HepG2 (cell line): ENCODE results near the gene PCYT2. TPM values are rescaled to one million over a fixed set of nuclear protein-coding genes. Genes with fewer than 3 reads are reported as not detected.

Experiments
- CHCHD3 ChIP-seq: sonication (generic); formaldehyde crosslinking; IDR thresholded peaks from 2 replicates; pipeline ENCODE4 v1.8.0; 2022; ENCODE audit warnings: mild to moderate bottlenecking, missing genetic modification reagents, moderate library complexity
- FOXM1 ChIP-seq: sonication (generic); formaldehyde crosslinking; IDR thresholded peaks from 2 replicates; pipeline ENCODE4 v1.5.0; 2020; ENCODE audit warnings: missing genetic modification reagents
- HMGA1 ChIP-seq: sonication (generic); formaldehyde crosslinking; conservative IDR thresholded peaks from 2 replicates; pipeline ENCODE4 v1.4.0; 2020; ENCODE audit warnings: missing genetic modification reagents
- NFE2 ChIP-seq: sonication (generic); formaldehyde crosslinking; IDR thresholded peaks from 2 replicates; pipeline ENCODE4 v1.4.0; 2020; ENCODE audit warnings: missing genetic modification reagents
- NFKB2 ChIP-seq: sonication (generic); formaldehyde crosslinking; IDR thresholded peaks from 2 replicates; pipeline ENCODE4 v1.4.0; 2020; ENCODE audit warnings: missing genetic modification reagents, borderline replicate concordance
- POLR2AphosphoS5 ChIP-seq: IDR thresholded peaks from 2 replicates; pipeline ENCODE4 v1.6.1; 2012; ENCODE audit warnings: low read depth, low read length
- RXRA ChIP-seq: sonication (generic); formaldehyde crosslinking; IDR thresholded peaks from 2 replicates; pipeline ENCODE4 v1.5.1; 2020; ENCODE audit warnings: missing genetic modification reagents
- TSC22D2 ChIP-seq: sonication (generic); formaldehyde crosslinking; IDR thresholded peaks from 2 replicates; pipeline ENCODE4 v1.5.1; 2020; ENCODE audit warnings: missing genetic modification reagents, mild to moderate bottlenecking, borderline replicate concordance
- YEATS4 ChIP-seq: sonication (generic); formaldehyde crosslinking; IDR thresholded peaks from 2 replicates; pipeline ENCODE4 v1.4.0; 2020; ENCODE audit warnings: missing genetic modification reagents, borderline replicate concordance
- ZKSCAN5 ChIP-seq: sonication (generic); formaldehyde crosslinking; IDR thresholded peaks from 2 replicates; pipeline ENCODE4 v1.5.1; 2020; ENCODE audit warnings: mild to moderate bottlenecking, missing genetic modification reagents
- ZNF20 ChIP-seq: sonication (generic); formaldehyde crosslinking; IDR thresholded peaks from 2 replicates; pipeline ENCODE4 v1.4.0; 2020; ENCODE audit warnings: mild to moderate bottlenecking, moderate library complexity, missing genetic modification reagents
- ZNF225 ChIP-seq: sonication (generic); formaldehyde crosslinking; IDR thresholded peaks from 2 replicates; pipeline ENCODE4 v1.4.0; 2020; ENCODE audit warnings: mild to moderate bottlenecking, missing genetic modification reagents
- ZNF713 ChIP-seq: sonication (generic); formaldehyde crosslinking; IDR thresholded peaks from 2 replicates; pipeline ENCODE4 v1.4.0; 2020; ENCODE audit warnings: mild to moderate bottlenecking, missing genetic modification reagents
- ZNF776 ChIP-seq: sonication (generic); formaldehyde crosslinking; IDR thresholded peaks from 2 replicates; pipeline ENCODE4 v1.4.0; 2020; ENCODE audit warnings: mild to moderate bottlenecking, missing genetic modification reagents
- ZNF850 ChIP-seq: sonication (generic); formaldehyde crosslinking; conservative IDR thresholded peaks from 2 replicates; pipeline ENCODE4 v1.9.0; 2021; ENCODE audit warnings: mild to moderate bottlenecking, missing genetic modification reagents
- polyA plus RNA-seq, 8 experiments: library from polyadenylated mRNA; depleted of rRNA in 3 of 8; stranded (reverse) in 7 of 8; unstranded in 1 of 8; fragments of >200 nt; fragmentation: Illumina TruSeq in 4 of 8; extraction: Trizol in 4 of 8; gene quantifications; 2 replicates each; pipeline versions ENCODE4 v1.2.1 to v1.2.3, GENCODE V29; 2011 to 2016; ENCODE audit warnings: low read depth in 4 of 8, missing spikeins in 1 of 8, mixed read lengths in 1 of 8; ENCODE audit not compliant: insufficient read depth in 1 of 8
- total RNA-seq, 5 experiments: library from RNA; depleted of rRNA; stranded (reverse); fragments of >200 nt; fragmentation: Illumina TruSeq; extraction: Trizol; gene quantifications; 2 replicates each; pipeline ENCODE4 v1.2.3, GENCODE V29; 2016; ENCODE audit warnings: low read depth in 1 of 5
- TF ChIP-seq, protein P1 (sequence below): IDR thresholded peaks from 2 replicates; pipeline ENCODE4 v1.6.1; 2018; ENCODE audit warnings: missing genetic modification reagents, mild to moderate bottlenecking, missing compliant biosample characterization
- TF ChIP-seq, protein P2 (sequence below): sonication (generic); formaldehyde crosslinking; IDR thresholded peaks from 2 replicates; pipeline ENCODE4 v1.8.0; 2022; ENCODE audit warnings: mild to moderate bottlenecking, missing genetic modification reagents, moderate library complexity
- TF ChIP-seq, protein P3 (sequence below): sonication (generic); formaldehyde crosslinking; IDR thresholded peaks from 2 replicates; pipeline ENCODE4 v1.4.0; 2020; ENCODE audit warnings: missing genetic modification reagents, borderline replicate concordance
- TF ChIP-seq, protein P4 (sequence below): sonication (generic); formaldehyde crosslinking; IDR thresholded peaks from 2 replicates; pipeline ENCODE4 v1.4.0; 2020; ENCODE audit warnings: missing genetic modification reagents
- TF ChIP-seq, protein P5 (sequence below): fragments of 450-650 bp; IDR thresholded peaks from 2 replicates; pipeline ENCODE4 v1.6.1; 2017

PCYT2 gene
- total and polyA plus RNA-seq, 2 of the 13 experiments (the other 11 are each of a cell fraction or from before 2014, with no cell fraction given), result 147 to 297 TPM

DNA sequence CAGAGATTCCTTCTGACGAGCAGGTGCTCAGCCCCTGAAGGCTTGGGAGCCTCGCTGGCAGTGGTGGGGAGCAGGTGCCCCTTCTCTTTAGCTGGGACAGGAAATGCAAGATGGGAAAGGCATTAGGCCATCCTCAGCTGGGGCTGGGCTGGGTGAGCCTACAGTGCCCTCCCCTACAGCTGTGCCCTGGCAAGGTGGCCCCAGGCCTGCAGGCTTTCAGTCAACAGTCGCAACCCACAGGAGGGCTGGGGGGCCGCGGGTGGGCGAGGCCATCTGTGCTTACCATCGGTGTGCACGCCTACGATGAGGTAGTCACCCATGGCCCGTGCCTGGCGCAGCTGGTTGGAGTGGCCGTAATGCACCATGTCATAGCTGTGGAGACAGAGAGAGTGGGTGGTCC lies 2.0 kb downstream of the PCYT2 start (continued):
- TF ChIP-seq, protein P1, sequence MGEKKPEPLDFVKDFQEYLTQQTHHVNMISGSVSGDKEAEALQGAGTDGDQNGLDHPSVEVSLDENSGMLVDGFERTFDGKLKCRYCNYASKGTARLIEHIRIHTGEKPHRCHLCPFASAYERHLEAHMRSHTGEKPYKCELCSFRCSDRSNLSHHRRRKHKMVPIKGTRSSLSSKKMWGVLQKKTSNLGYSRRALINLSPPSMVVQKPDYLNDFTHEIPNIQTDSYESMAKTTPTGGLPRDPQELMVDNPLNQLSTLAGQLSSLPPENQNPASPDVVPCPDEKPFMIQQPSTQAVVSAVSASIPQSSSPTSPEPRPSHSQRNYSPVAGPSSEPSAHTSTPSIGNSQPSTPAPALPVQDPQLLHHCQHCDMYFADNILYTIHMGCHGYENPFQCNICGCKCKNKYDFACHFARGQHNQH (CRISPR knock-in tag), result no peak; the same call in 1 of the 2 replicates
- TF ChIP-seq, protein P2, sequence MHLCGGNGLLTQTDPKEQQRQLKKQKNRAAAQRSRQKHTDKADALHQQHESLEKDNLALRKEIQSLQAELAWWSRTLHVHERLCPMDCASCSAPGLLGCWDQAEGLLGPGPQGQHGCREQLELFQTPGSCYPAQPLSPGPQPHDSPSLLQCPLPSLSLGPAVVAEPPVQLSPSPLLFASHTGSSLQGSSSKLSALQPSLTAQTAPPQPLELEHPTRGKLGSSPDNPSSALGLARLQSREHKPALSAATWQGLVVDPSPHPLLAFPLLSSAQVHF (CRISPR knock-in tag), result no peak
- TF ChIP-seq YEATS4 (CRISPR knock-in tag) (no peak), TSC22D2 (CRISPR knock-in tag) (no peak), ZNF225 (CRISPR knock-in tag) (no peak), ZNF713 (CRISPR knock-in tag) (no peak), FOXM1 (no peak), HMGA1 (CRISPR knock-in tag) (no peak), ZNF20 (no peak), NFE2 (no peak), RXRA (no peak), CHCHD3 (CRISPR knock-in tag) (no peak), ZKSCAN5 (CRISPR knock-in tag) (no peak), ZNF776 (CRISPR knock-in tag) (no peak), POLR2AphosphoS5 (no peak; the same call in 1 of the 2 replicates), NFKB2 (no peak), ZNF850 (no peak)
- TF ChIP-seq, protein P3, sequence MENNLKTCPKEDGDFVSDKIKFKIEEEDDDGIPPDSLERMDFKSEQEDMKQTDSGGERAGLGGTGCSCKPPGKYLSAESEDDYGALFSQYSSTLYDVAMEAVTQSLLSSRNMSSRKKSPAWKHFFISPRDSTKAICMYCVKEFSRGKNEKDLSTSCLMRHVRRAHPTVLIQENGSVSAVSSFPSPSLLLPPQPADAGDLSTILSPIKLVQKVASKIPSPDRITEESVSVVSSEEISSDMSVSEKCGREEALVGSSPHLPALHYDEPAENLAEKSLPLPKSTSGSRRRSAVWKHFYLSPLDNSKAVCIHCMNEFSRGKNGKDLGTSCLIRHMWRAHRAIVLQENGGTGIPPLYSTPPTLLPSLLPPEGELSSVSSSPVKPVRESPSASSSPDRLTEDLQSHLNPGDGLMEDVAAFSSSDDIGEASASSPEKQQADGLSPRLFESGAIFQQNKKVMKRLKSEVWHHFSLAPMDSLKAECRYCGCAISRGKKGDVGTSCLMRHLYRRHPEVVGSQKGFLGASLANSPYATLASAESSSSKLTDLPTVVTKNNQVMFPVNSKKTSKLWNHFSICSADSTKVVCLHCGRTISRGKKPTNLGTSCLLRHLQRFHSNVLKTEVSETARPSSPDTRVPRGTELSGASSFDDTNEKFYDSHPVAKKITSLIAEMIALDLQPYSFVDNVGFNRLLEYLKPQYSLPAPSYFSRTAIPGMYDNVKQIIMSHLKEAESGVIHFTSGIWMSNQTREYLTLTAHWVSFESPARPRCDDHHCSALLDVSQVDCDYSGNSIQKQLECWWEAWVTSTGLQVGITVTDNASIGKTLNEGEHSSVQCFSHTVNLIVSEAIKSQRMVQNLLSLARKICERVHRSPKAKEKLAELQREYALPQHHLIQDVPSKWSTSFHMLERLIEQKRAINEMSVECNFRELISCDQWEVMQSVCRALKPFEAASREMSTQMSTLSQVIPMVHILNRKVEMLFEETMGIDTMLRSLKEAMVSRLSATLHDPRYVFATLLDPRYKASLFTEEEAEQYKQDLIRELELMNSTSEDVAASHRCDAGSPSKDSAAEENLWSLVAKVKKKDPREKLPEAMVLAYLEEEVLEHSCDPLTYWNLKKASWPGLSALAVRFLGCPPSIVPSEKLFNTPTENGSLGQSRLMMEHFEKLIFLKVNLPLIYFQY (CRISPR knock-in tag), result no peak
- TF ChIP-seq, protein P4, sequence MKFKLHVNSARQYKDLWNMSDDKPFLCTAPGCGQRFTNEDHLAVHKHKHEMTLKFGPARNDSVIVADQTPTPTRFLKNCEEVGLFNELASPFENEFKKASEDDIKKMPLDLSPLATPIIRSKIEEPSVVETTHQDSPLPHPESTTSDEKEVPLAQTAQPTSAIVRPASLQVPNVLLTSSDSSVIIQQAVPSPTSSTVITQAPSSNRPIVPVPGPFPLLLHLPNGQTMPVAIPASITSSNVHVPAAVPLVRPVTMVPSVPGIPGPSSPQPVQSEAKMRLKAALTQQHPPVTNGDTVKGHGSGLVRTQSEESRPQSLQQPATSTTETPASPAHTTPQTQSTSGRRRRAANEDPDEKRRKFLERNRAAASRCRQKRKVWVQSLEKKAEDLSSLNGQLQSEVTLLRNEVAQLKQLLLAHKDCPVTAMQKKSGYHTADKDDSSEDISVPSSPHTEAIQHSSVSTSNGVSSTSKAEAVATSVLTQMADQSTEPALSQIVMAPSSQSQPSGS, result no peak
- TF ChIP-seq, protein P5, sequence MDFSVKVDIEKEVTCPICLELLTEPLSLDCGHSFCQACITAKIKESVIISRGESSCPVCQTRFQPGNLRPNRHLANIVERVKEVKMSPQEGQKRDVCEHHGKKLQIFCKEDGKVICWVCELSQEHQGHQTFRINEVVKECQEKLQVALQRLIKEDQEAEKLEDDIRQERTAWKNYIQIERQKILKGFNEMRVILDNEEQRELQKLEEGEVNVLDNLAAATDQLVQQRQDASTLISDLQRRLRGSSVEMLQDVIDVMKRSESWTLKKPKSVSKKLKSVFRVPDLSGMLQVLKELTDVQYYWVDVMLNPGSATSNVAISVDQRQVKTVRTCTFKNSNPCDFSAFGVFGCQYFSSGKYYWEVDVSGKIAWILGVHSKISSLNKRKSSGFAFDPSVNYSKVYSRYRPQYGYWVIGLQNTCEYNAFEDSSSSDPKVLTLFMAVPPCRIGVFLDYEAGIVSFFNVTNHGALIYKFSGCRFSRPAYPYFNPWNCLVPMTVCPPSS, result no peak
